ENCODE data around the gene CERK.

GRCh38 chr22:46696229-46696518, 41.9 kb downstream of the CERK start:
- TF ChIP-seq CTCF (IDR thresholded peaks at IDR 0.05) (no peak), POLR2A (IDR thresholded peaks at IDR 0.05; ENCODE audit: low read depth) (no peak), POLR2AphosphoS5 (IDR thresholded peaks at IDR 0.05) (no peak), EP300 (IDR thresholded peaks at IDR 0.05) (no peak)

Measured in esophagus muscularis mucosa (tissue), 4 donors.